Endothelial cell (in vitro differentiated cells): ENCODE results near the gene SRRM4. TPM values are rescaled to one million over a fixed set of nuclear protein-coding genes. Genes with fewer than 3 reads are reported as not detected.

Experiments
- DNase-seq: peaks from one replicate; pipeline ENCODE4 v3.0.0; 2021; ENCODE audit warnings: low spot score
- H3K27ac Mint-ChIP-seq: one replicate; pipeline ENCODE4 v1.8.0; 2021; ENCODE audit warnings: mixed read lengths, inconsistent platforms; ENCODE audit not compliant: unreplicated experiment
- H3K27me3 Mint-ChIP-seq: one replicate; pipeline ENCODE4 v1.8.0; 2021; ENCODE audit warnings: mild to moderate bottlenecking, moderate library complexity, mixed read lengths, inconsistent platforms; ENCODE audit not compliant: unreplicated experiment
- H3K36me3 Mint-ChIP-seq: one replicate; pipeline ENCODE4 v1.8.0; 2021; ENCODE audit warnings: mild to moderate bottlenecking, low read depth, mixed read lengths, inconsistent platforms; ENCODE audit not compliant: unreplicated experiment
- H3K4me1 Mint-ChIP-seq: one replicate; pipeline ENCODE4 v1.8.0; 2021; ENCODE audit warnings: mild to moderate bottlenecking, mixed read lengths, inconsistent platforms; ENCODE audit not compliant: unreplicated experiment
- H3K4me3 Mint-ChIP-seq: one replicate; pipeline ENCODE4 v1.8.0; 2021; ENCODE audit warnings: mild to moderate bottlenecking, mixed read lengths, inconsistent platforms; ENCODE audit not compliant: unreplicated experiment
- H3K9me3 Mint-ChIP-seq: one replicate; pipeline ENCODE4 v1.8.0; 2021; ENCODE audit warnings: mixed read lengths, inconsistent platforms; ENCODE audit not compliant: unreplicated experiment
- CTCF ChIP-seq: fragments of 200-600 bp; sonication (generic); IDR thresholded peaks from one replicate; pipeline ENCODE4 v1.5.0; 2021; ENCODE audit warnings: antibody characterized with exemption; ENCODE audit not compliant: unreplicated experiment
- total RNA-seq: library from RNA; stranded (reverse); fragmentation: NEBNext Ultra II Directional; extraction: Animal tissue kit (Norgen Biotek cat#: 25700); gene quantifications from one replicate; pipeline ENCODE4 v1.2.1, GENCODE V29; 2021; ENCODE audit not compliant: unreplicated experiment

Gene SRRM4
- total RNA-seq, 1 donor from 2014 or later, result 3.6 TPM

- Mint-ChIP-seq H3K4me3 (no peak overlapping the region), H3K4me1 (no peaks in the 10 kb centered on the region), H3K9me3 (no peaks in the 10 kb centered on the region), H3K27me3 (no peaks in the 10 kb centered on the region), H3K36me3 (no peaks in the 10 kb centered on the region), H3K27ac (no peak overlapping the region)
- DNase-seq, result peak; percentile 67
- no peak for TF ChIP-seq CTCF
Observed at GRCh38 chr12:119060847-119061796, 79.8 kb downstream of the SRRM4 start.

- no peak for DNase-seq
- no peak for TF ChIP-seq CTCF
- H3K36me3 Mint-ChIP-seq, result no peaks in the 10 kb centered on the region
- no peak overlapping the region for H3K4me3 Mint-ChIP-seq
- H3K27me3 Mint-ChIP-seq, result peaks cover 4% of the 10 kb centered on the region
- no peaks in the 10 kb centered on the region for H3K4me1 Mint-ChIP-seq
- H3K27ac Mint-ChIP-seq, result no peak overlapping the region
- H3K9me3 Mint-ChIP-seq, result no peaks in the 10 kb centered on the region
Observed at GRCh38 chr12:119068129-119068856, 87.0 kb downstream of the SRRM4 start.

GRCh38 chr12:119069147-119069642, 87.9 kb downstream of the SRRM4 start:
- no peaks in the 10 kb centered on the region for H3K9me3 Mint-ChIP-seq
- peaks cover 4% of the 10 kb centered on the region for H3K27me3 Mint-ChIP-seq
- no peak overlapping the region for H3K4me3 Mint-ChIP-seq
- H3K36me3 Mint-ChIP-seq, result no peaks in the 10 kb centered on the region
- H3K27ac Mint-ChIP-seq, result no peak overlapping the region
- no peak for TF ChIP-seq CTCF
- no peak for DNase-seq
- H3K4me1 Mint-ChIP-seq, result no peaks in the 10 kb centered on the region

- no peak for DNase-seq
- peaks cover 4% of the 10 kb centered on the region for H3K27me3 Mint-ChIP-seq
- no peak overlapping the region for H3K4me3 Mint-ChIP-seq
- no peak overlapping the region for H3K27ac Mint-ChIP-seq
- no peaks in the 10 kb centered on the region for H3K4me1 Mint-ChIP-seq
- H3K36me3 Mint-ChIP-seq, result no peaks in the 10 kb centered on the region
- no peak for TF ChIP-seq CTCF
- H3K9me3 Mint-ChIP-seq, result no peaks in the 10 kb centered on the region
Observed at GRCh38 chr12:119071176-119071575, 89.8 kb downstream of the SRRM4 start.
